Myocyte (in vitro differentiated cells): ENCODE data around the gene LRP5. TPM values are rescaled to one million over a fixed set of nuclear protein-coding genes. Genes with fewer than 3 reads are reported as not detected.
A peak's percentile ranks its signal among the peaks of the same experiment; 100 is the strongest.
"Not testable (repeated sequence)": the region's sequence is repeated elsewhere in the genome, so short reads cannot be mapped to it uniquely, and the experiment has no call there.

Experiments
- DNase-seq: peaks from one replicate; pipeline ENCODE4 v3.0.0-alpha.2; 2012; ENCODE audit warnings: low read depth
- total RNA-seq: library from RNA; depleted of rRNA; stranded (reverse); fragments of >200 nt; gene quantifications from 2 replicates; pipeline ENCODE4 v1.2.3, GENCODE V29; 2014

LRP5 gene
- total RNA-seq, 1 donor from 2014 or later = 48.8 TPM

GRCh38 chr11:68282141-68282860 is 30.1 kb upstream of the LRP5 start:
- no peak for DNase-seq

DNA sequence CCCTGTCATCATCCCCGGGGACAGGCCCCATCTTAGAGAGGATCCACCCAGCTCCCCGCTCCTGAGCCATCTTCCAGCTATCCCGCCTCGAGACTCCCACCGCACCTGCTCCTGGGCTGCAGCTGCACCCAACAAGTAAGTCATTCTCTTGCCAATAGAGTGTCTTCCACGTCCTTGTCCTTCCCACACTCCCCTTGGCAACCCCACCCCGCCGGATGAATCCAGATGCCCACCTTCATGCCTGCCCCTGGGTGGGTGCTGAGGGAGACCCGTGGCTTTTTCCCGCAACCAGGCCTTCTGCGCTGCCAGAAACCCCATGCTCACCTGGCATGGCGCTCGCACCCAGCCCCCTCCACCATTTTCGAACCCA is 29.5 kb upstream of the LRP5 start:
- no peak for DNase-seq

GRCh38 chr11:68284588-68284987 is 27.8 kb upstream of the LRP5 start:
- not testable (repeated sequence) for DNase-seq

GRCh38 chr11:68287419-68287818 is 25.0 kb upstream of the LRP5 start:
- no peak for DNase-seq

GRCh38 chr11:68289456-68289855 is 22.9 kb upstream of the LRP5 start:
- DNase-seq = no peak

- no peak for DNase-seq
Observed at GRCh38 chr11:68293708-68294107, 18.7 kb upstream of the LRP5 start.

DNA sequence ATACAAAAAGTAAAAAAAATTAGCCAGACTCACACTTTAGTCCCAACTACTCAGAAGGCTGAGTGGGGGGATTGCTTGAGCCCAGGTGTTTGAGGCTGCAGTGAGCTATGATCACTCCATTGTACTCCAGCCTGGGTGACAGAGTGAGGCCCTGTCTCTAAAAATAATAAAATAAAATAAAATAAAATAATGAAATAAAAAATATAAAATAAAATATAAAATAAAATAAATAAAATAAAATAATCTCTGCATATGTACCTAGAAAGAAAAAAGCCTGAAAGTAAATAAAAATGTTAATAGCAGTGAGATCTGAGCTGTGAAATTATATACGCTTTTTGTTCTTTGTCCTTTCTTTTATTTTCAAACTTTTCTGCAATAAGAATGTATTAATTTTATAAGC is 17.1 kb upstream of the LRP5 start:
- no peak for DNase-seq

DNA sequence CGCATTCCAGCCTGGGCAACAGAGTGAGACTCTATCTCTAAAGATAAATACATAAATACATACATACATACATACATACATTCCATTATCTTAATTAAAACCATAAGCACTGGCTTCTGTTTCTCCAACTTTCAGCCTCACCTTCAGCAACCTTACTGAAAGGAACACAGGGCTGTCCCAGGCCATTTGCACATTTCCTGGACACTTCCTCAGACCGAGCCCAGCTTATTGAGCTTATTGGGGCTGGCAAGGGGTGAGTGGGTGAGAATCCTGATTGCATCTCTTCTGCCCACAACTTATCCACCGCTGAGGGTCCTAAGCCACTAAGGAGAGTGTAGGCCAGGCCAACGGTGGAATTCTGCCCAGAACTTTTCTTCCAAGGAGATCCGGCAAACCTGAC is 16.5 kb upstream of the LRP5 start:
- no peak for DNase-seq

DNA sequence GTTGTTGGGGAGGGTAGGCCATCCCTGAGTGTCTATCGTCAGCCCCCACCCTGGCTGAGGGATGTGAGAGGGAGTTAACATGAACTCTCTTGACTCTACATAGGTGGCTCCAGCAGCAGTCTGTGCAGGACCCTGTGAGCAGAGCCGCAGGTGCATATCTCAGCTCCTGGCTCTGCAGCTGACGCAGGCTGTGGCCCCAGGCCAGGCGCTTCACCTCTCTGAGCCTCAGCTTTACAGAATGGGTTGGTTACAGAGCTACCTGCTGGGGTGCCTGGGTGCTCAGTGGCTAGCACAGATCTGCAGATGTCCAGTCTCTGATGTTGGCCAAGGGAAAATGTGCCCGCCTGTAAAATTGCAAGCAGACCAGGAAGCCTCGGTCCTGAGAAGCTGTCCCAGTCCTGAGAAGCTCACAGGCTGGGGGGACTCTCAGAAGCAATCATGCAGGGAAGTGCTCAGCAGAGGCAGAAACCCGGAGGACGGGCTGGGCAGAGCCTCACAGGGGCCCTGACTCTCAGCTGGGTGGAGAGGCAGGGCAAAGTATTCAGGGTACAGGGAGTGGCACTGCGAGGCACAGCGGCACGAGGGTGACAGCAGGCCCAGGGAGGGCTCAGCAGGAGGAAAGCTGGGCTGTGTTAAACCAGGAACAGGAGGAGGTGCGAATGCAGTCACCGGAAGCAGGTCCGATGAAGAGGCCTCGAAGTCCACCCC is 15.9 kb upstream of the LRP5 start:
- no peak for DNase-seq

GRCh38 chr11:68297052-68297378 is 15.4 kb upstream of the LRP5 start:
- DNase-seq = no peak

GRCh38 chr11:68297494-68297811 is 14.9 kb upstream of the LRP5 start:
- no peak for DNase-seq

DNA sequence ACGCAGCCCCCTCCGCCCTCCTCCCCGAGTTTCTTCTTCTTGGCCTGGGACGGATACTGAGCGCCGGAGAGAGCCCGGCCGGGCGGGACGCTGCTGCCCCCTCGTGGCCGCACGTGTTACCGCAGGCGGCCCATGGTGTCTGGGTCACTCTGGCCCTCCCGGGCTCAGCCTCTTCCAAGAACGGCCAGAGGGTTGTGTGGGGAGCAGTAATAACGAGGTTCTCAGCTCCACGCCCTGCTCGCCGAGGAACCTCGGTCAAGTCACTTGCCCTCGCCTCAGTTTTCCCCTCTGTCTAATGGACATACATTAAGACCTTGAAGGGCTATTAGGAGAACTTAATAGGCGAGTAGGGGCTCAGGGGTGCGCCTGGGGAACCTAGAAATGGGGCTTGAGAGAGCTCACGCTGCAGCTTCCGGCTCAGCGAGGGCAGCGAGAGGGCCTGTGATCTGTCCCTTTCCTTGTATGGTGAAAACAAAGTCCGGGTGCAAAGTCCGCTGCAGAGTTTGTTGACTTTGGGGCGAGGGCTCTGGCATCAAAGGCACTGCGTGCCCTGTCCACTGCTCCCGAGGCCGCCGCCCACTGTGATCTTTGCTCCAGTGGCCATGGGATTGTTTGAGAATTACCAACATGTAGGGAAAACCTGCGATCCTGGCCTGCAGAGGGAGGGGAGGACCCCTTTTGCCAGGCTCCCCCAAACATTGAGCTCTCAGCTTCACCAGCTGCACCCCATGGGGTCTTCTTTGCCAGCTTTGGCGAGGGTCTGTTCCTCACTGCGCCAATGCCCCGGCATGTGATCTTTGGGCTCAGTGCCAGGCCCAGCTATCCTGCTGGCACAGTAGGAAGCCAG is 14.4 kb upstream of the LRP5 start:
- peak; percentile 81 for DNase-seq

GRCh38 chr11:68298659-68299516 is 13.5 kb upstream of the LRP5 start:
- DNase-seq = no peak

DNA sequence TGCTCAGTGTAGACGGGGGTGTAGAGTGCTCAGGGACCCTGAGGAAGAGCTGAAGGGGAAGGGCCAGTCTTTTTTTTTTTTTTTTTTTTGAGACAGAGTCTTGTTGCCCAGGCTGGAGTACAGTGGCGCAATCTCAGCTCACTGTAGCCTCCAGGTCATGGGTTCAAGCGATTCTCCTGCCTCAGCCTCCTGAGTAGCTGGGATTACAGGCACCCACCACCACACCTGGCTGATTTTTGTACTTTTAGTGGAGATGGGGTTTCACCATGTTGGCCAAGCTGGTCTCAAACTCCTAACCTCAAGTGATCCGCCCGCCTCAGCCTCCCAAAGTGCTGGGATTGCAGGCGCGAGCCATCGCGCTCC is 12.9 kb upstream of the LRP5 start:
- not testable (repeated sequence) for DNase-seq

- DNase-seq = no peak
Observed at GRCh38 chr11:68300076-68300830, 12.1 kb upstream of the LRP5 start.

- DNase-seq = no peak
Observed at GRCh38 chr11:68302256-68302655, 10.1 kb upstream of the LRP5 start.

DNA sequence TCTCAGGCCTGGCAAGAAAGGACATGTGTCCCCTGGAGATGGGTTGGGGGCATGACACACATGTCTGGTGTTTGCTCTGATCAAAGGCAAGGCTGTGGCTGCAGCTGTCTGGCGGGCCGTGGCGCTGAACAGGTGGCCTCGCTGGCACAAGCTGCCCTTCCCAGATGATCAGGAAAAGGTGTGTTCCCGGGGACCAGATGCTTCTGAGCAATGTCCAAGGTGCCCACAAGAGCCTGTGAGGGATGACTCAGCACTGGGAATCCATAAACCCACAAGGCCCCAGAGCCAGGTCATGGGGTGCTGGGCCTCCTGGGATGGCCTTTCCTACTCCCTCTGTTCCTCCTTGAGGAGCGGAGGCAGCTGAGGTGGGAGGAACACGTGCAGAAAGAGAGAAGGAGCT is 9.7 kb upstream of the LRP5 start:
- DNase-seq = peak; percentile 99

- no peak for DNase-seq
Observed at GRCh38 chr11:68303083-68303482, 9.3 kb upstream of the LRP5 start.

GRCh38 chr11:68303982-68304780 is 8.2 kb upstream of the LRP5 start:
- no peak for DNase-seq

DNA sequence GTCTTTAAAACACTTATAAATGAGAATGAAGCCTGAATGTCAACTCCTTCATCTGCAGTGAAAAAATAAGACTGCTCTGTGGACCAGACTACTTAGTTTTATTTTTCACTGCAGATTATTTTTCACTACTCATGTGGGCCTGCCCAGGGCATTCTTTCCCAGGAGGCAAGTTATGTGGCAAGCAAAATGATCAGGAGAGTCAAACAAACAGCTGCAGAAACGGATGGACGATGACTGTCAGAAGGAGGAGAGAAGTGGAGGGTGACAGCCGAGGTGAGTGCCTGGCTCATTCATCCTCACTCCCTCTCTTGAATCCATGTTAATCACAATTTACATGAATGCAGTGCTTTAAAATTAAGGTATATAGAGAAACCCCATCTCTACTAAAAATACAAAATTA is 5.8 kb upstream of the LRP5 start:
- DNase-seq = no peak
